LHCN-M2 (cell line): ENCODE results near the gene TLR9. TPM values are rescaled to one million over a fixed set of nuclear protein-coding genes. Genes with fewer than 3 reads are reported as not detected.

ENCODE experiments used
- DNase-seq: peaks from one replicate; pipeline ENCODE4 v3.0.0-alpha.2; 2012; ENCODE audit warnings: low read depth
- total RNA-seq: library from RNA; depleted of rRNA; stranded (reverse); fragments of >200 nt; gene quantifications from 2 replicates; pipeline ENCODE4 v1.2.3, GENCODE V29; 2014; rRNA removed

TLR9 gene
- total RNA-seq, 1 experiment from 2014 or later: under 0.01 TPM

DNA sequence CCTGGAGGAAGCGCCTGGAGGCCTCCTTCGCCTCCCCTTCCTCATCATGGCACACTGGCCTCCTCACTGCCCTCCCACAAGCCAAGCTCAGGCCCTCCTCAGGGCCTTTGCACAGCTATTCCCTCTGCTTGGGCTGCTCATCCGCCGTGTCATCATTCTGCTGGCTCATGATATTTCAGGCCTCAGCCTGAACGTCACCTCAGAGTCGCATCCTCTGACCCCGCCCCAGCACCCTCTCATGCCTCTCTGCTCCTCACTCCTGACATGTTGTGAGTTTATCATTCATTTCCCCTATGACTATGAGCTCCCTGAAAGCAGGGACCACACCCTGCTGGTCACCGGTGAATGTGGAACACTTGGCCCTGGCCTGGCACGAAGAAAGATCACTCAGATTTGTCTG lies 50.5 kb downstream of the TLR9 start:
- no peak for DNase-seq

DNA sequence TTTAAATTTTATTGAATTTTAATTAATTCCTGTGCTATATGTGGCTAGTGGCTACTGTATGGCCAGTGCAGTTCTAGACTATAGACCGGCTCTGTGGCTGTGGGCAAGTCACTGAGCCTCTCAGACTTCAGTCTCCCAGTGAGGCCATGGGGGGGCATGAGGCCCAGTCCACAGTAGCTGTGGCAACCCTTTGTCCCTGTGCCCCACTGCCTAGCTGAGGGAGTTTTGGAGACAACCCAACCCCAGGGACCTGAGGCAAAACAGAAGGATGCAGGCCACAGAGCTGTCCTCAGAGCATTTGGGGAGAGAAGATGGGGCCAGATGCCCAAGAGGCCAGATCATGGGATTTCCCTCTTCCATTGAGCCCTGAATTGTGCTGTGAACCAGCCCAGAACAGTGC lies 52.3 kb downstream of the TLR9 start:
- DNase-seq: no peak

DNA sequence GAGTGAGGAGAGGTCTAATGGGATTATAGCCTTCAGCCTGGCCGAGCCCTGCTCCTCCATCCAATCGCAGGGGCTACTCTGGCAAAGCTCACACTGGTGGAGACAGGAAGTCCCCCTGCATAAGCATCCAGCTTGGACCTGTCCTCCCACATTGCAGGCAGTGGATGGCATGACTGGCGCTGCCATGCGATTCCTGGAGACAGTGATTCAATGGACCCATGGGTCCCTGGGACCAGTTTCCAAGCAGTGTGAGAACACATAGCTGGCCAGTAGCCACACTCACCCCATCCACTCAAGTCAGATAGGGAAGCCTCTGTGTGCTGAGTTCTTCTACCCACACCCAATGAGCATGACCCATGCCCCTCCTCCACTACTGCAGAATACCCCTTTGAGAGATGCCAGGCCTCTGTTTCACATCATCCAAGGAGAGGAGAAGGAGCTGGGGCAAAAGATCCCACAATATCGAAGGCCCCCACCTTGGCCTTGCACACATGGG lies 53.1 kb downstream of the TLR9 start:
- no peak for DNase-seq

DNA sequence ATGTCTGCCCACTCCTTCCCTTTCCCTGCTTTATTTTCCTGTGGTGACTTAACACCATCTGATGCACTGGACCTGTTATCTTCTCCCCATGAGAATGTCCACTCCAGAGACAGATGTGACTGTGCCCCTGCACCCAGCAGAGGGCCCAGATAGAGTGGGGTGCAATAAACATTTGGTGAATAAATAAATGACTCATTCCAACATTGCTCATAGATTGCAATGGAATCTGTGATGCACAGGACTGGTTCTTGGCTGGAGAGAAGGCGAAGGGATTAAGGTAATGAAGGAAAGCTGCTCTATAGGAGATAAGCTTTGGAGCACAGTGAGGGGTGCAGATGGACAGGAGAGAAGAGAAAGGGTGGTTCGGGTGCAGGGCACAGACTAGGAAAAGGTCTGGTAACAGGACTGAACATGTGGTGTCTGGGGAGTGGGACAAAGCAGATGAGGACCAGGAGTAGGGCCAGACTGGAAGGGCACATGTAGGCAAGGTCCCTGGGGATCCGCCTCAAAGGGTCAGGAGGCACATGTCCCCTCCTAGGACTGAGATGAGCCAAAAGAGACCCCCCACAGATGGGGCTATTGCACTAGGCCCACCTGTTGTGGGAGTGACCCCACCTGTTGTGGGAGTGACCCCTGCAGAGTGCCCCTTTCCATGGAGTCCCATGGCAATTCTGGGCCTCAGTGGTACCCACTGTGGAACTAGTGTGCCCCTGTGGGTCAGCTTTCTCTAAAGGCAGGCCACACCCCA lies 53.8 kb downstream of the TLR9 start:
- DNase-seq: peak; percentile 54

Other genes starting within 250 kb of the TLR9 start
- 60.4 and 75.4 TPM in 2 replicates for gene ACY1, start 242.1 kb downstream of the TLR9 start, total RNA-seq
- gene RPL29, start 229.8 kb downstream of the TLR9 start, total RNA-seq: 1,243 and 1,634 TPM in 2 replicates
- gene DUSP7, start 169.1 kb downstream of the TLR9 start, total RNA-seq: 15.3 and 15.7 TPM in 2 replicates
- 18.9 and 19.1 TPM in 2 replicates for gene POC1A, start 71.2 kb downstream of the TLR9 start, total RNA-seq
- 44.2 and 57.9 TPM in 2 replicates for gene ALAS1, start 27.5 kb downstream of the TLR9 start, total RNA-seq
- 136 and 145 TPM in 2 replicates for gene TWF2, start 13.5 kb upstream of the TLR9 start, total RNA-seq
- 16.0 and 22.3 TPM in 2 replicates for gene PPM1M, start 20.1 kb upstream of the TLR9 start, total RNA-seq
- gene WDR82, start 53.0 kb upstream of the TLR9 start, total RNA-seq: 44.5 and 58.0 TPM in 2 replicates
- 13.0 and 20.4 TPM in 2 replicates for gene GLYCTK, start 62.2 kb upstream of the TLR9 start, total RNA-seq
- 0.71 and 2.1 TPM in 2 replicates for gene DNAH1, start 90.7 kb upstream of the TLR9 start, total RNA-seq
- 79.2 and 99.6 TPM in 2 replicates for gene BAP1, start 184.4 kb upstream of the TLR9 start, total RNA-seq
- 3.5 and 6.9 TPM in 2 replicates for gene PHF7, start 185.0 kb upstream of the TLR9 start, total RNA-seq
- not detected in 2 replicates for gene SEMA3G, start 219.5 kb upstream of the TLR9 start, total RNA-seq
- 1.5 and 8.2 TPM in 2 replicates for gene TNNC1, start 228.4 kb upstream of the TLR9 start, total RNA-seq
- 45.7 and 48.7 TPM in 2 replicates for gene NISCH, start 230.0 kb upstream of the TLR9 start, total RNA-seq